GM19351 (cell line): Measurements from ENCODE around the gene IL12RB2.
"Not testable (repeated sequence)": the region's sequence is repeated elsewhere in the genome, so short reads cannot be mapped to it uniquely, and the experiment has no call there.

Experiments used
- ATAC-seq: cut with Tn5 transposase; IDR thresholded peaks from one replicate; pipeline ENCODE4 v1.9.1; 2021; ENCODE audit warnings: mild to moderate bottlenecking, moderate library complexity; ENCODE audit not compliant: unreplicated experiment

Gene IL12RB2

GRCh38 chr1:67430358-67431155, 122.9 kb downstream of the IL12RB2 start, which contains the start of gene SERBP1:
Gene SERBP1 (minus strand): TSS chr1:67430402. CDS start chr1:67430300, 102 bp downstream.
- ATAC-seq, result peak; percentile 75

GRCh38 chr1:67431156-67431765, 123.6 kb downstream of the IL12RB2 start:
- no peak for ATAC-seq

GRCh38 chr1:67431869-67432578, 124.4 kb downstream of the IL12RB2 start:
- no peak for ATAC-seq

- ATAC-seq, result no peak
These were observed 125.1 kb downstream of the IL12RB2 start for GRCh38 chr1:67432745-67433144.

GRCh38 chr1:67433837-67434236, 126.2 kb downstream of the IL12RB2 start:
- no peak for ATAC-seq

GRCh38 chr1:67434491-67434890, 126.8 kb downstream of the IL12RB2 start:
- no peak for ATAC-seq

GRCh38 chr1:67436511-67437055, 128.9 kb downstream of the IL12RB2 start:
- no peak for ATAC-seq

GRCh38 chr1:67437961-67438360, 130.3 kb downstream of the IL12RB2 start:
- ATAC-seq, result no peak

- ATAC-seq, result no peak
These were observed 131.8 kb downstream of the IL12RB2 start for GRCh38 chr1:67439277-67440029.

- no peak for ATAC-seq
These were observed 132.7 kb downstream of the IL12RB2 start for GRCh38 chr1:67440339-67440738.

- peak; percentile 62 for ATAC-seq
These were observed 133.5 kb downstream of the IL12RB2 start for GRCh38 chr1:67441183-67441582.

GRCh38 chr1:67441739-67442281, 134.1 kb downstream of the IL12RB2 start:
- peak; percentile 62 for ATAC-seq

GRCh38 chr1:67446014-67446413, 138.3 kb downstream of the IL12RB2 start:
- not testable (repeated sequence) for ATAC-seq
